Gastrocnemius medialis (tissue), 4 donors: ENCODE measurements around the gene RASGRP4.

Experiments used
- CTCF ChIP-seq, 5 experiments: fragments of 450-650 bp in 3 of 5; fragments of 200-600 bp in 2 of 5; sonication (generic) in 2 of 5; IDR thresholded peaks in 4 of 5; conservative IDR thresholded peaks in 1 of 5; 1 replicate in 4 of 5; 2 replicates in 1 of 5; pipeline ENCODE4 v1.5.1; 2016 to 2019; ENCODE audit warnings: antibody characterized with exemption in 5 of 5, mild to moderate bottlenecking in 3 of 5, moderate library complexity in 3 of 5
- POLR2A ChIP-seq, 2 donors: fragments of 450-650 bp; IDR thresholded peaks; one replicate each; pipeline ENCODE4 v1.6.1; 2017; ENCODE audit warnings: antibody characterized with exemption in 2 of 2, mild to moderate bottlenecking in 2 of 2, moderate library complexity in 2 of 2

DNA sequence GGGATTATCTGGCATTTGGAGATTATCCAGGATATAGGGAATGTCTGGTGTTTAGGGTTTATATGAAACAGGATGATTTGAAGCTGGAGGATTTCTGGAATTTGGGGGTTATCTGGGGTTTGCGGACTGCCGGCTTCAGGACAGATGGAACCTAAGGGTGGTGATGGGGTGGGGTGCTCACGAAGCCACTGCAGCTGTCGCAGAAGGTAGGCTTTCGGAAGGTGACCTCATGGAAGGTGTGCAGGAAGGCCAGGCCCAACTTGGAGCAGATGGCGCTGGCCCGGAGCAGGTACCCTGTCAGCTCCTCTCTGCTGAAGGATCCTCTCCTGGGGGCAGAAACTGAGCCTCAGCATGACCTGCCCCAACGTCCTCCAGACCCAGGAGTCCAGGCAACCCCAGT, 13.5 kb downstream of the RASGRP4 start:
- TF ChIP-seq CTCF (IDR thresholded peaks at IDR 0.05 in 4 of 5, conservative IDR thresholded peaks at IDR 0.05 in 1 of 5) (no peak), POLR2A (IDR thresholded peaks at IDR 0.05) (no peak)
